Measurements from ENCODE around the gene TUFT1. TPM values are rescaled to one million over a fixed set of nuclear protein-coding genes. Genes with fewer than 3 reads are reported as not detected.
"Not testable (repeated sequence)": the region's sequence is repeated elsewhere in the genome, so short reads cannot be mapped to it uniquely, and the experiment has no call there.

The TUFT1 gene
- total RNA-seq, 1 donor from 2014 or later = 3.1 TPM

DNA sequence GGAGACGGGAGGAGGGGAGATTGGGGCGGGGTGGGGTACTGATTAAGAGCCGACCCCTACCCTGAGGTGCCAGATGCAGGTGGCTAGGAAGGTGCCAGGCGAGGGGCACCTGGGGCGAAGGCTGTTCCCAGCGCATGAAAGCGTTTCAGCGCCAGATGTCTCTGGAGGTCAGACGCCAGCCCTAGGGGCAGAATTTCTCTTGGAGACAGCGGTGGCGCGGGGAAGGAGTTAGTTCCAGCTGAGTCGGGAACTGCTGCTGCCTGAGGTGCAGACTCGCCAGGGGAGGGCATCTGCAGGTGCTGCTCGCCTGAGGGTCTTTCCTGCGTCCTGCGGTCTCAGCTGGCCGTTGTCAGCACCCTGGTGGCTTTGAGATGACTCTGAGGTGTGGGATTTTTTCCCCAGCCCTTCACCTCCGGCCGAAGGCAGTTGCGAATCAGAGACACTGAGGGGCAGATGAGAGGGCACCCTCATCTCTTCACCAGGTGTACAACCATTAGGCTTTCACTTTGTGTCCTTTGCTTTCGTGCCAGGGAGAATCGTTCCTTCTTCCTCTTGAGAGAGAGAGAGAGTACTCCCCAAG, 28.4 kb upstream of the TUFT1 start:
- peak; percentile 42 for DNase-seq
- peak; percentile 46 for ATAC-seq
- intact Hi-C loops (cut with micrococcal nuclease) = no loop called here

DNA sequence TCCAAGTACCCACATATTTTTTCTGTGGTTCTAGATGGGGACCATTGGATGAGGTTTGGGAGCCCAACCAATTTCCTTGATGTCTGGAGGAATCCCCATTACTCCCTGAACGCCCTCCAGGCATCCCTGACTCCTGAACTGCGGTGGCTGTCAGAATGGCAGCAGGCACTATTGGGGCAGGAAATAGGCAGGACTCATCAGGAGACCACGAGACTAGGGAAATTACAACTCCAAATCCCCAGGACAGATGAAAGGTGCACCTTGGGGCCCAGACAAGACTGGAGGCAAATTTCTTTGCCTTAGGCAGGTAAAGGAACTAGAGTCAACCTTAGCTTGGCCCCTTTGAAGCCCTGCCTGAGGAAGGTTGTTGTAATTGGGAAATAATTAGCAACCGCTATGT, 27.8 kb upstream of the TUFT1 start:
- intact Hi-C loops (cut with micrococcal nuclease) = no loop called here
- DNase-seq (no peak), ATAC-seq (no peak)

DNA sequence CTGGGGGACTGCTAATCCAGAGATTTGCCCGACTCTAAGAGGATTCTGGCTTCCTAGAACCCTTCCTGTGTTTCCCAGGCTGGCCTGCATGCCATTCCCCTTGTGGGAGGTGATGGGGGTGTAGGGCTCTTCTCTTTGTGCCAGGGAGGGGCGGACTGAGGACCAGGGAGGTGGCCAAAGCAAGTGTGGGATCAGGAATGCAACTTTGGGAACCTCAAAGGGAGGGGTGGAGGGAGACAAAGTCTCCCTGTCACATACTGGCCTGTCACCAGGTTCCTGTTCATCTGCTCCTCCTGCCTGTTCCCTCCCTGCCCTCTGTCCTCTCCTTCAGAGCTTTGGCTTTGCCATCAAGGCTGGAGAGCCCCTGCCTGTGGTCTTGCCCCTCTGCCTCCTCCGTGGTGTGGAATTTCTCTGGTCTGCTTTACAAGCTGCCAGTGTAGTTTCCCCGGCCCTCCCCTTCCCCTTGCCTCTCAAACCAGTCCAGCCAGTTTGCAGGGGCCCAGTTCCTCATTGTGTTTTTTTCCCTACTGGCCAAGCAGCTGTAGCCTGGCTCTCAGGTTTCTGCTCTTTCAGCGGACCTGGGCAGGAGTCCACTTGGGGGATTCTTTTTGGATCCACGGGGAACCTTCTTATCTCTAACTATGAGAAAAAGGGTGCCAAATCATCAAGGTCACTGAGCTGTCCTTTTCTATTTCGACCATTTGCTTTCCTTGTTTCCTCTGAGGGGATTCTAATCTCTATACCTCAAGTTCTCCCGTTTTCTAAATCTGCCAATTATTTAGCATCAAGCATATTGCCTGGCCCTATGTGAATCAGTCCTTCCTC, 27.1 kb upstream of the TUFT1 start:
- no peak for ATAC-seq
- intact Hi-C loops (cut with micrococcal nuclease) = no loop called here
- no peak for DNase-seq

DNA sequence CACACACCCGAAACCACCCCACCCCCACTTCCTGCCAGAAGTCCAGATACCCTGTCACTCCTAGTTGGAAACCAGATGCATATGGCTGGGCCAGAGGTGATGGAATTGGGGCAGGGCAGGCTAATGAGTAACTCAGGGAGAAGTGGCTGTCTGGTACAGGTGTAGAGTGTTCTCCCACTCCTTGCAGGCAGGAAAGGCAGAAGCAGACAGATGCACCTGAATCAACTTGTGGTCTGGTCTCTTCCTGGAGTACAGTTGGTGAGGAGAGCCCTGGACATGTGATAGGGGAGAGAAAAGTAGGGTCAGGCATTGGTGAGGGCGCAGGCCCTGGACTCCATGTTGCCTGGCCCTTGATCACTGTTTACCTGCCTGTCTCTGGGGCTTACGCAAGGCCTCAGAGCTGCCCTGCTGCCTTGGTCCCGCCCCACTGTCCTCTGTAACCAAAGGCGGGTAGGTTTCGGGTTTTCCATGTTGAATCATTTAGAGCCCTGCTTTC, 26.4 kb upstream of the TUFT1 start:
- ATAC-seq (no peak), DNase-seq (no peak)
- intact Hi-C loops (cut with micrococcal nuclease) = no loop called here

DNA sequence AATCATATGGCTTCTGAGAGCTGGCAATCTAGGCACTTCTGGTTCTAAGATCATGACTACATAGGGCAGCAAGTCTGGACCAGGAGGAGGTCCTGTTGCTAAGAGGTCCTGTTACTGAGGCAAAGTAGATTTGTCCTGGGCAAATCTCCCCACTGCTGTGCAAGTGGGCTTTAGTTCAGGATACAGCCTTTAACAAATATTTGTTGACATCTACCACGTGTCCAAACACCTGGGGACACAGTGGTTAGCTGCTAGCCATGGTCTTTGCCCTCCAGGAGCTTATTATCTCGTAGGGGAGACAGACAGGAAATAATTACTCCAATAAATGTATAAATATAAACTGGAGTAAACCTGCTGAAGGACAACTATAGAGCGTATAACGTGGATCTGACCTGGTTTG, 25.7 kb upstream of the TUFT1 start:
- intact Hi-C loops (cut with micrococcal nuclease) = no loop called here
- no peak for DNase-seq
- no peak for ATAC-seq

DNA sequence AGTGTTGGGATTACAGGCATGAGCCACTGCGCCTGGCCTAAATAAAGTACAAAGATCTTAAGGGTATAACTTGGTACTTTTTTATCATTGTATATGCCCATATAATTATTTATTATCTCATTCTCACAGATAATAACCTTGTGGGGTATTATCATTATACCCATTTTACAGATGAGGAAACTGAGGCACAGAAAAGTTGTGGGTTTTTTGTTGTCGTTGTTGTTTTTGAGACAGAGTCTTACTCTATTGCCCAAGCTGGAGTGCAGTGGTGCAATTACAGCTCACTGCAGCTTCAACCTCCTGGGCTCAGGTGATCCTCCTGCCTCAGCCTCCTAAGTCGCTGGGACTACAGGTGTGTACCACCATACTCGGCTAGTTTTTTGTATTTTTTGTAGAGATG, 24.8 kb upstream of the TUFT1 start:
- ATAC-seq (no peak), DNase-seq (no peak)
- intact Hi-C loops (cut with micrococcal nuclease) = no loop called here

DNA sequence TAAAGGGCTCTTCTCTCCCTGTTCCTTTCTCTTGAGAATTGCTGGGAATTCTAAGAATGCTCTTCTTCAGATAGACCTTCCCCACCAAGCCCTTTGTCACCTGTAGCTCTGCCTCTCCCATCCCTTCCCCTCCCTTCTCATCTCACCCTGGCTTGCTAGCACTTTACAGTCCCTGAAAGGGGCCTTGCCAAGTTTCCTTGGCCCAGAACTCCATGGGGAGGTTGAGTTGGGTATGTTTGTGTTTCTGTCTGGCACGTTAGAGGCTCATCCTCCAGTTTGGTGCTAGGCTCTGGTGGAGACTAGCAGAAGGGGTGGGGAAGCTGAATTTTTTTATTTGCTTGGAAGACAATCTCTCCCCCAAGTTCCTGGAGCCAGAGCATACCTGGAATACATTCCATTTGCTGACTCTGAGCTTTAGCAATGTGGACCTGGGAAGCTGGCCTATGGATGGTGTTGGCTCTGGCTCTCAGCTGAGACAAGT, 24.0 kb upstream of the TUFT1 start:
- no peak for DNase-seq
- intact Hi-C loops (cut with micrococcal nuclease) = no loop called here
- ATAC-seq = no peak

DNA sequence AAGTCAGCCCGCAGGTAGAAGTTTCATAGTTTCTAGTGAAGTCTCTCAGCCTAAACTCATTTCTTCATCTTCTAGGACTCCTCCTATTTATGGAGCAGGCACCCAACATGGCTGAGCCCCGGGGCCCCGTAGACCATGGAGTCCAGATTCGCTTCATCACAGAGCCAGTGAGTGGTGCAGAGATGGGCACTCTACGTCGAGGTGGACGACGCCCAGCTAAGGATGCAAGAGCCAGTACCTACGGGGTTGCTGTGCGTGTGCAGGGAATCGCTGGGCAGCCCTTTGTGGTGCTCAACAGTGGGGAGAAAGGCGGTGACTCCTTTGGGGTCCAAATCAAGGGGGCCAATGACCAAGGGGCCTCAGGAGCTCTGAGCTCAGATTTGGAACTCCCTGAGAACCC, 21.7 kb upstream of the TUFT1 start:
- no peak for ATAC-seq
- intact Hi-C loops (cut with micrococcal nuclease) = no loop called here
- DNase-seq = no peak

DNA sequence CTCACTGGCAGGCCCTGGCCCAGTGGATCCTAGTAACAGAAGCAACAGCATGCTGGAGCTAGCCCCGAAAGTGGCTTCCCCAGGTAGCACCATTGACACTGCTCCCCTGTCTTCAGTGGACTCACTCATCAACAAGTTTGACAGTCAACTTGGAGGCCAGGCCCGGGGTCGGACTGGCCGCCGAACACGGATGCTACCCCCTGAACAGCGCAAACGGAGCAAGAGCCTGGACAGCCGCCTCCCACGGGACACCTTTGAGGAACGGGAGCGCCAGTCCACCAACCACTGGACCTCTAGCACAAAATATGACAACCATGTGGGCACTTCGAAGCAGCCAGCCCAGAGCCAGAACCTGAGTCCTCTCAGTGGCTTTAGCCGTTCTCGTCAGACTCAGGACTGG, 21.2 kb upstream of the TUFT1 start:
- DNase-seq = no peak
- intact Hi-C loops (cut with micrococcal nuclease) = no loop called here
- ATAC-seq = no peak

DNA sequence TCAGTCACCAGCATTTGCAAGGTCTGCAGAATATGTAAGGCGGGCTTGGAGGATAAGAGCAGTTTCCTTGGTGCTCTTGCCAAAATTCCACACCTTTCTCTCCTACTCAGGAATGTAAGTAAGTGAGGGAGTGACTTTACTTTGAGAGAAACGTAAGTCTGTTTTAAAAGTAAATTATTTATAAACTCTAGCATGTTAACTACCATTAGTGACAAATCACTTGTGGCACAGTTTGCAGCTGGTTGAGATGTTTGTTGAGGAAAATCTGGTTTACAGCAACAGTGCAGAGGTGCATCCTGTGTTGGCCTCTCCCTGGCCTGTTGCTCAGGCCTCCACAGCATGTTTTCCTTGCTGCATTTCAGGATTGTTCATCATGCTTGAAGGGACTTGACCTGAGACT, 20.4 kb upstream of the TUFT1 start:
- intact Hi-C loops (cut with micrococcal nuclease) = no loop called here
- ATAC-seq (no peak), DNase-seq (no peak)

DNA sequence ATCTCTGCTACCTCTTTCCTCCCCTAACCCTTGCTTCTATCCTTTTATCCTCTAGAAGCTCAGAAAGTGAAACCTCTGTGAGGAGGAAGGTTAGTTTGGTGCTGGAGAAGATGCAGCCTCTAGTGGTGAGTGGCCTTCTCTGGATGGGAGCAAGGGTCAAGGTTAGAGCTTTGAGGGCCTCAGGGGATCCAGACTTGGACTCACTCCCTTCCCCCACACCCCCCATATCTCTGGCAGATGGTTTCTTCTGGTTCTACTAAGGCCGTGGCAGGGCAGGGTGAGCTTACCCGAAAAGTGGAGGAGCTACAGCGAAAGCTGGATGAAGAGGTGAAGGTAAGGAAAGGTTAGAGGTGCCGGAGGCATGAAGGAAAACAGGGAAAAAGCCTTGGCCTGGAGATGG, 19.8 kb upstream of the TUFT1 start:
- ATAC-seq = no peak
- DNase-seq = no peak
- intact Hi-C loops (cut with micrococcal nuclease) = no loop called here

DNA sequence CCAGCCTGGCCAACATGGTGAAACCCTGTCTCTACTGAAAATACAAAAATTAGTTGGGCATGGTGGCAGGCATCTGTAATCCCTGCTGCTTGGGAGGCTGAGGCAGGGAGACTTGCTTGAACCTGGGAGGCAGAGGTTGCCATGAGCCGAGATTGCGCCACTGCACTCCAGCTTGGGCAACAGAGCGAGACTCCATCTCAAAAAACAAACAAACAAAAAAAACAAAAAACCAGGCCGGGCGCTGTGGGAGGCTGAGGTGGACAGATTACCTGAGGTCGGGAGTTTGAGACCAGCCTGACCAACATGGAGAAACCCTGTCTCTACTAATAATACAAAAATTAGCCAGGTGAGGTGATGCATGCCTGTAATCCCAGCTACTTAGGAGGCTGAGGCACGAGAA, 17.7 kb upstream of the TUFT1 start:
- intact Hi-C loops (cut with micrococcal nuclease); ATAC-seq; DNase-seq: not testable (repeated sequence)

DNA sequence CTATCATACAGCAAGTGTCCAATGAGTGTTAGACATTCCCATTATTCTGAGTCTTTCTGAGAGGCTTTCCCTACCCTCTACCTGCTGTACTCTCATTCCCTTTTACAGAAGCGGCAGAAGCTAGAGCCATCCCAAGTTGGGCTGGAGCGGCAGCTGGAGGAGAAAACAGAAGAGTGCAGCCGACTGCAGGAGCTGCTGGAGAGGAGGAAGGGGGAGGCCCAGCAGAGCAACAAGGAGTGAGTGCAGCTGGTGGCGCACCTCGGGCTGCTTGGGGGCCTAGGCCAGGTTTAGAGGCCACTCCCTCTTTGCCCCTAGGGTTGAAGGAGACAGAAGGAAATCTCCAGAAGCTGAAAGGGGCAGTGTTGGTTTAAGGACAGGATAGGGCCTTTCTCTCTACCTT, 16.8 kb upstream of the TUFT1 start:
- intact Hi-C loops (cut with micrococcal nuclease) = no loop called here
- no peak for ATAC-seq
- no peak for DNase-seq

DNA sequence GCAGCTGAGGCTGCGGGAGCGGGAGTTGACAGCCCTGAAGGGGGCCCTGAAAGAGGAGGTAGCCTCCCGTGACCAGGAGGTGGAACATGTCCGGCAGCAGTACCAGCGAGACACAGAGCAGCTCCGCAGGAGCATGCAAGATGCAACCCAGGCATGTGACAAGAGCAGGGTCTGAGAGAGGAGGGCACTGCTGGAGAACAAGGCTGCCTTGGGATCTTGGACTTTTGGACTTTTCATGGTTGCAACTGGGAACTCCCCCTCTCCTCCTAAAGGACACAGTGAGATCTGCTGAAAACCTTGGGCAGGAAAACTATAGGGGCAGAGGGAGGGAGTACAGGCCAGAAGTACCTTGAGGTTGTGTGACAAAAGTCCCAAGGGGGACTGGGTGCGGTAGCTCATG, 15.4 kb upstream of the TUFT1 start:
- DNase-seq = no peak
- no peak for ATAC-seq
- intact Hi-C loops (cut with micrococcal nuclease) = no loop called here

DNA sequence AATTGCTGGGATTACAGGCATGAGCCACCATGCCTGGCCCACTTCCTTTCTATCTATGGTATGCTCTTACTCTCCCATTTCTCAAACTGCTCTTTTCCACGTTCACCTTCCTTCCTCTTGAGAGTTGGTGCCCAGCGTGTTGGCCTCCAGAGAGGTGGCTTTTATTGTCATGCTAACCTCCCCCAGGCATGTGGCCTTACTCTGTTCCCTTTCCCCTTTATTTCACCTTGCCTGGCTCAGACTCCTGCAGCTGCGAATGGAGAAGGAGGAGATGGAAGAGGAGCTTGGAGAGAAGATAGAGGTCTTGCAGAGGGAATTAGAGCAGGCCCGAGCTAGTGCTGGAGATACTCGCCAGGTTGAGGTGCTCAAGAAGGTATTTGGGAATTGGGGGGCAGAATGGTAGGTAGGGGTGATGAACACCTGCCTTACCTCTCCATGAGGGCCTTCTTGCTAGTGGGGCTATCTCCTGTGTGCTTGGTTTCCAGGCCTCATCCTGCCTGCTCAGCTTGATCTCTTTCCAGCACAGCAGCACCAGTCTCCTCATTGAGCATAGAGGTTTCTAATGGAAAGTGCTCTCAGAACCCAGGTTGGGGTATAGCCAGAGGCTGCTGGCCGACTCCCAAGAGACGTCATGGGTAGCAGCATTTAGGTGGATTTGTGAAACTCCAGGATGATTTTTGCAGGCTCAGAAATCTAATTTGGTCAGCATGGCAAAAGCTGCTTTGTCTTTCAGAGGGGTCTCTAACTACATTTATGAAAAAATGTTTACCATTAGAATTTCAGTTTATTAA, 13.2 kb upstream of the TUFT1 start:
- ATAC-seq = no peak
- intact Hi-C loops (cut with micrococcal nuclease) = no loop called here
- no peak for DNase-seq

DNA sequence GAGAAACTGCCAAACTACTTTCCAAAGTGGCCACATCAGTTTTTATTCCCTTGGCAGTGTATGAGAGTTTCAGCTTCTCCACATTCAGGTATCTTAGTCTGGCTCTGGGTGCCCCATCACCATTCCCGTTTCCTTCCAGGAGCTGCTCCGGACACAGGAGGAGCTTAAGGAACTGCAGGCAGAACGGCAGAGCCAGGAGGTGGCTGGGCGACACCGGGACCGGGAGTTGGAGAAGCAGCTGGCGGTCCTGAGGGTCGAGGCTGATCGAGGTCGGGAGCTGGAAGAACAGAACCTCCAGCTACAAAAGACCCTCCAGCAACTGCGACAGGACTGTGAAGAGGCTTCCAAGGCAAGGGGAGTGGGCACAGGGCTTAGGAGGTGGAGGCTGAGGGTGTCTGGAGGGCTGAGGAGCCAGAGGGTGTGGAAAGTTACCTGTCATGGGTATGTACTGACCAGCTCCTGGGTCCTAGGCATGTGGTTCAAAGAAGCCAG, 10.9 kb upstream of the TUFT1 start:
- no peak for ATAC-seq
- DNase-seq = no peak
- intact Hi-C loops (cut with micrococcal nuclease) = no loop called here

DNA sequence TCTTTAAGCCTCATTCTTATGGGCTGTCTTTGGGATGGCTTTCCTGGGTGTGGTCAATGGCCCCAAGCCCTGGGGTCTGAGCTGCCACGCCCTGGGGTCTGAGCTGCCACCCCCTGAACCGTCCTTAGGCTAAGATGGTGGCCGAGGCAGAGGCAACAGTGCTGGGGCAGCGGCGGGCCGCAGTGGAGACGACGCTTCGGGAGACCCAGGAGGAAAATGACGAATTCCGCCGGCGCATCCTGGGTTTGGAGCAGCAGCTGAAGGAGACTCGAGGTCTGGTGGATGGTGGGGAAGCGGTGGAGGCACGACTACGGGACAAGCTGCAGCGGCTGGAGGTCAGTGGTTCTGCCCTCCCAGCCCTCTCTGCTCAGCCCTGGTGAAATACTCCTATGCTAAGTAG, 10.3 kb upstream of the TUFT1 start:
- DNase-seq (no peak), ATAC-seq (no peak)
- intact Hi-C loops (cut with micrococcal nuclease) = loop anchor here (10.0 kb wide), 1 partner anchor 205 kb away; no protein-coding TSS in a partner anchor

DNA sequence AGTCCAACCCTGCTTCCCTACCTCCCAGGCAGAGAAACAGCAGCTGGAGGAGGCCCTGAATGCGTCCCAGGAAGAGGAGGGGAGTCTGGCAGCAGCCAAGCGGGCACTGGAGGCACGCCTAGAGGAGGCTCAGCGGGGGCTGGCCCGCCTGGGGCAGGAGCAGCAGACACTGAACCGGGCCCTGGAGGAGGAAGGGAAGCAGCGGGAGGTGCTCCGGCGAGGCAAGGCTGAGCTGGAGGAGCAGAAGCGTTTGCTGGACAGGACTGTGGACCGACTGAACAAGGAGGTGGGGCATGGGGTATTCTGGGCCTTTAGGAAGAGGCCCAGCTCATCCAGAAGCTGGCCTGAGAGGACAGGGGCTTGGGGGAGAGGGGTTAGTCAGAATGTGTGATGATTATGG, 9.6 kb upstream of the TUFT1 start:
- DNase-seq = no peak
- intact Hi-C loops (cut with micrococcal nuclease) = loop anchor here (10.0 kb wide), 1 partner anchor 204 kb away; no protein-coding TSS in a partner anchor
- ATAC-seq = no peak

DNA sequence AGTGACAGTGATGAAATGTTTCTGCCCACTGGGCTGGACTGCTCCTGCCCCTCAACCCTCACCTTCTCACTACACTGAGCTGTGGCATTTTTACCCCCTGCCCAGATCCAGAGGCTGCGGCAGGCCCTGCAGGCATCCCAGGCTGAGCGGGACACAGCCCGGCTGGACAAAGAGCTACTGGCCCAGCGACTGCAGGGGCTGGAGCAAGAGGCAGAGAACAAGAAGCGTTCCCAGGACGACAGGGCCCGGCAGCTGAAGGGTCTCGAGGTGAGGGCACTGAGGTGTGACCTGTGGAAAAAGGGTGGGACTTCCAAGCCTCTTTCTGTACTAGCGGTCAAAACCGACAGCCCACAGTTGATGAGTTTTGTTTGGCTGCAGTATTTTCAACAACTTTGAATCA, 6.2 kb upstream of the TUFT1 start:
- ATAC-seq (no peak), DNase-seq (no peak)
- intact Hi-C loops (cut with micrococcal nuclease) = loop anchor here (10.0 kb wide), 1 partner anchor 201 kb away; no protein-coding TSS in a partner anchor

All from left ventricle myocardium superior (tissue), 1 donor.